22Rv1 (cell line): Measurements from ENCODE around the gene CCM2.

Experiments
- H3K27ac ChIP-seq: fragments of 450-650 bp; 2 replicates; pipeline ENCODE4 v1.5.1; 2017
- ZFX ChIP-seq: fragments of 450-650 bp; IDR thresholded peaks from 2 replicates; pipeline ENCODE4 v1.6.1; 2017; ENCODE audit warnings: antibody characterized with exemption, borderline replicate concordance
- TF ChIP-seq, protein P1 (sequence below): fragments of 450-650 bp; IDR thresholded peaks from 2 replicates; pipeline ENCODE4 v1.5.1; 2017; ENCODE audit warnings: mild to moderate bottlenecking

Gene CCM2

DNA sequence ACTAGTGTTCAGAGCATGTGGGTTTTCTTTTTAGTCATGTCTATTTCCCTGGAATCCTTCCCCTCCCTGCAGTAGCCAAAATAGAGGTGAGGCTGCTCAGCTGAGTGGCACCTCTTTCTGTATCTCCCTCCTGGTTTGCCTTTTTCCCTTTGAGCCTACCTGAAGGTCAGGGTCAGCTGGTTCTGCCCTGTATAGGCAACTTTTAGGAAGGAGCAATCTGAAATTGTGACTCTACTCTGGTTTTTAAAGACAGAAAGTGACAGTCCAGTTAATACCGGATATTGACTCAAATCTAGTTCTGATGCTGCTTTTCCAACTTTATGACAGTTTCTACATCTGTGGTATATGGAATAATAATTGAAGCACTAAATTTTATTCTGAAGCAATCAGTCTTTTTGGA, 26.0 kb downstream of the CCM2 start:
- TF ChIP-seq, protein P1, sequence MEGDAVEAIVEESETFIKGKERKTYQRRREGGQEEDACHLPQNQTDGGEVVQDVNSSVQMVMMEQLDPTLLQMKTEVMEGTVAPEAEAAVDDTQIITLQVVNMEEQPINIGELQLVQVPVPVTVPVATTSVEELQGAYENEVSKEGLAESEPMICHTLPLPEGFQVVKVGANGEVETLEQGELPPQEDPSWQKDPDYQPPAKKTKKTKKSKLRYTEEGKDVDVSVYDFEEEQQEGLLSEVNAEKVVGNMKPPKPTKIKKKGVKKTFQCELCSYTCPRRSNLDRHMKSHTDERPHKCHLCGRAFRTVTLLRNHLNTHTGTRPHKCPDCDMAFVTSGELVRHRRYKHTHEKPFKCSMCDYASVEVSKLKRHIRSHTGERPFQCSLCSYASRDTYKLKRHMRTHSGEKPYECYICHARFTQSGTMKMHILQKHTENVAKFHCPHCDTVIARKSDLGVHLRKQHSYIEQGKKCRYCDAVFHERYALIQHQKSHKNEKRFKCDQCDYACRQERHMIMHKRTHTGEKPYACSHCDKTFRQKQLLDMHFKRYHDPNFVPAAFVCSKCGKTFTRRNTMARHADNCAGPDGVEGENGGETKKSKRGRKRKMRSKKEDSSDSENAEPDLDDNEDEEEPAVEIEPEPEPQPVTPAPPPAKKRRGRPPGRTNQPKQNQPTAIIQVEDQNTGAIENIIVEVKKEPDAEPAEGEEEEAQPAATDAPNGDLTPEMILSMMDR = no peak
- no peak for TF ChIP-seq ZFX
- H3K27ac ChIP-seq = no peak overlapping the region

DNA sequence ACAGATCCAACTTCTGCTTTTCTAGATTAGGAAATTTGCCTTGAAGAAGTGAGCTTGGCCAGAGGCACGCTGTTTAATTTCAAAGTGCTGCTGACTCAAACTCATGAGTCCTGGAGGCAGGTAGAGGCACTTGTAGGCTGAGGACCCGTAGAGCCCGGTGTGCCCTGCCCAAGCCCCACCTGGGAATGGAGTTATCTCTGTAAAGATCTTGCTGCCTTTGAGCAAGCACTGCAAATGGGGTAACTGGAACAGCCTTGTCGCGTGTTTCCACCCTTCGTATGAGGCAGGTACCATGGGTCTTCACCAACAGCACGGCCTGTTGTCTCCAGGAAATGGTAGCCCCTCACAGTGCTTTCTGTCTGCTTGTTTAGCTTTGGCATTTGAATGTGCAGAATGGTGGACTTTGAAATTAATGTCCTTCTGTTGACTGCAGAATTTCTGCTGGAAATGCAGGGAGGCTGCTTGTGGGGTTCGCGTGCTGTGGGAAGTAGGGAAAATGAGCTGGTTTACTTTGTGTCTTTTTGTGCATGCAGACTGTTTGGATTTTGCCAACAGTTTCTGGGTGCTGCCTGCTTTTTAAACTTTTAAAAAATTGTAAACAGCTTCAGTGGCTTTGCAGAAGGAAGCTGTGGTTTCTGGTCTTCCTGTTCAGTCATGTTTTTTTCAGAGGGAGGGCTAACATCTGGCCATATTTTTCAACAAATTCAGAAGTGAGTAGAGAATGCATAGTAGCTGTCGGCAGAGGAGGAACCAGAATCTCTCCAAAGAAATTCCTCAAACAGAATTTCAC, 27.2 kb downstream of the CCM2 start:
- TF ChIP-seq, protein P1 = no peak
- TF ChIP-seq ZFX = no peak
- H3K27ac ChIP-seq = no peak overlapping the region

DNA sequence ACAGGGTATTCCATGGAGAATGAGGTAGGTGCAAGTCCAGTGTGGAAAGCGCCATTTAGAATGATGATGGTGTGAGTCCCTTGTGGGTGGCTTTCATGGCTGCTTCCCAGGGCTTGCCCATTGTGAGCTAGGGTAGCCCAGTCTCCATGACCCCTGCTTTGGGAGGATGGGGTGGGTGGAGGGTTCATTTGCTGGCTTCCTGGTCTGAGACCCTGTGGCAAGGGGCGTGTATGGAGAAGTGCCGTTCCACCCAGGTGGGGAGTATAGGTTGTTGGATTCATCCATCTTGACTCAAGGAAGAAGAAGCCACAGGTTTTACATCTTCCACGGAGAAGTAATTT, 27.7 kb downstream of the CCM2 start:
- TF ChIP-seq ZFX = no peak
- TF ChIP-seq, protein P1 = no peak
- H3K27ac ChIP-seq = no peak overlapping the region

DNA sequence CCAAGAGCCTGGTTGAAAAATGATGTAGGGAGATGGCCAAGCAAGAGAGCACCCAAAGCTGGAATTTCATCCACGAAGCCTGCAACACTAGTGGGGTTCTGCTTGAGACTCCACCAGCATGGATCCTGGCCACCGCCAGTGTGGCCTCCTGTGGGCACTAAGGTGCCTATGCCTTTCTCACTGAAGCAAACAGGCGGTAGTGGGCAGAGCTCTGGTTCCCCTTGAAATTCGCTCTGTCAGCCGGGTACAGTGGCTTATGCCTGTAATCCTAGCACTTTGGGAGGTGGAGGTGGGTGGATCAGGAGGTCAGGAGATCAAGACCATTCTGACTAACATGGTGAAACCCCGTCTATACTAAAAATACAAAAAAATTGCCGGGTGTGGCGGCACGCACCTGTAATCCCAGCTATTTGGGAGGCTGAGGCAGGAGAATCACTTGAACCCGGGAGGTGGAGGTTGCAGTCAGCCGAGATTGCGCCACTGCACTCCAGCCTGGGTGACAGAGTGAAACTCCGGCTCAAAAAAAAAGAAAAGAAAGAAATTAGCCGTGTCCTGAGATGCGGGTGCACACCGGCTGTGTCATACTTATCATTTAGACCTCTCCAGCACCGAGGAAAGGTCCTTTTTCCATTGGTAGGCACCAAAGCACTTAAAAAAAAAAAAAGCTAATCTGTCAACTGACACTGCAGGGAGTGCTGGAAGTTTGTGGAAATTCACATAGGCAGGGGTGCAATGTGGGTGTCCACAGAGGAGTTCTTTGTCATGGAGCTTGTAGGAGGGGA, 28.3 kb downstream of the CCM2 start:
- no peak overlapping the region for H3K27ac ChIP-seq
- TF ChIP-seq, protein P1 = no peak
- TF ChIP-seq ZFX = no peak

DNA sequence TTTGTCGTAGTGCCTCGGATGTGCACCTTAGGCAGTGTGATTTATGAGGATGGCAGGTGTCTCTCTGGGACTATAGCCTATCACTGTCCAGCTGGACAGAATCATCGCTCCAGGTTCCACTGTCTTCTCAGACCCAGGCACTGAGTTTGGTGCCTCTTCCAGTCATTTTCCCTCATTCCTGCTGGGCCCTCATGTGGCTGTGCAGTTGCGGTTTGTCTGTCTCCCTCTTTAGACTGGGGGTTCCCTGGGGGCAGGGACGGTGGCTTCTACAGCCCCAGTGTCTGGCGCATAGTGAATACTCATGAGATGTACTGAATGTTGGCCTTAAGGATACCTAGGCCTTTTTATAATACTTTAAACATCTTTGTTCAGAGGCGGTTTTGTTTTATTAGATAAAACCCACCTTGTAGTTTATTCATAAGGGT, 28.9 kb downstream of the CCM2 start:
- no peak for TF ChIP-seq ZFX
- TF ChIP-seq, protein P1 = no peak
- H3K27ac ChIP-seq = no peak overlapping the region

DNA sequence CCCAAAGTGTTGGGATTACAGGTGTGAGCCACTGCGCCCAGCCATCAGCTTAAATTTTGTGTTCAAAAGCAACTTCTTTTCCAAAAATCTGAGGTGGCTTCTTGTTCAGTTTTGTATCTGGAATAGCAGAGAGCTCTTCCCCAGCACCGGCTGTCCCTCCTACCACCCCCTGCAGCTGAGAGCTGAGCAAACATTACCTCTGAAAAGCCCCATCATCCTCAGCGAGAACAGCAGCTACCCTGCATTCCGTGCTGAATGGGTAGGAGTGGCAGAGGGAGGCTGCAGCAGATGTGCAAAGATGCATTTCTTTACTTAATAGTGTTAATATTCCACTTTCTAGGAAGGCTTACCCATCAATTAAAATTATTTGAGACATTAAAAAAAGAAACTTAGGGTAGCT, 31.8 kb downstream of the CCM2 start:
- TF ChIP-seq ZFX = no peak
- TF ChIP-seq, protein P1 = no peak
- no peak overlapping the region for H3K27ac ChIP-seq

DNA sequence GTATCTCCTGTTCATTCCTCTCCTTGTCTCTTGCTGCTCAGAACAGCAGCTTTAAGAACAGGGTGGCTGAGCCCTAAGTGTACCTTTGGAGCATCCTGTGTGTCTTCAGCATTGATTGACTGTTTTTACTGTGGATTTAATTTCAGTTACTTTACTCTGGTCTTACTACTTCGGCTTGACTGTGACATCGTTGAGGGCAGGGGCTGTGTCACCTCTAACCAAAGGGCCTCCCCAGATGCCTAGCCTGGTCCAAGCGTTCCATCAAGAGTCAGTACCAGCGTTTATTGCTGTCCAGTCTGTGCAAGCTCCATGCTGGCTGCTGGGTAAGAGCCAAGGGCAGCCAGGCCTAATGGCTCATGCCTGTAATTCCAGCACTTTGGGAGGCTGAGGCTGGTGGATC, 32.4 kb downstream of the CCM2 start:
- no peak overlapping the region for H3K27ac ChIP-seq
- TF ChIP-seq ZFX = no peak
- TF ChIP-seq, protein P1 = no peak
